Activated naive CD4-positive, alpha-beta T cell treated with anti-CD3 and anti-CD28 coated beads, Interleukin-2, amount 50 U/mL, for 24 hours (primary cell): ENCODE results near the gene FAM107A.
"Not testable (repeated sequence)": the region's sequence is repeated elsewhere in the genome, so short reads cannot be mapped to it uniquely, and the experiment has no call there.

Source experiments
- H3K27ac Mint-ChIP-seq: one replicate; pipeline ENCODE4 v1.8.0; 2021; ENCODE audit warnings: mild to moderate bottlenecking, mixed read lengths
- H3K27me3 Mint-ChIP-seq: one replicate; pipeline ENCODE4 v1.8.0; 2021; ENCODE audit warnings: mixed read lengths
- H3K36me3 Mint-ChIP-seq: one replicate; pipeline ENCODE4 v1.8.0; 2021; ENCODE audit warnings: mixed read lengths
- H3K4me1 Mint-ChIP-seq: one replicate; pipeline ENCODE4 v1.8.0; 2021; ENCODE audit warnings: mixed read lengths
- H3K4me3 Mint-ChIP-seq: one replicate; pipeline ENCODE4 v1.8.0; 2021; ENCODE audit warnings: mild to moderate bottlenecking, mixed read lengths
- H3K9me3 Mint-ChIP-seq: one replicate; pipeline ENCODE4 v1.8.0; 2021; ENCODE audit warnings: mixed read lengths

The FAM107A gene

DNA sequence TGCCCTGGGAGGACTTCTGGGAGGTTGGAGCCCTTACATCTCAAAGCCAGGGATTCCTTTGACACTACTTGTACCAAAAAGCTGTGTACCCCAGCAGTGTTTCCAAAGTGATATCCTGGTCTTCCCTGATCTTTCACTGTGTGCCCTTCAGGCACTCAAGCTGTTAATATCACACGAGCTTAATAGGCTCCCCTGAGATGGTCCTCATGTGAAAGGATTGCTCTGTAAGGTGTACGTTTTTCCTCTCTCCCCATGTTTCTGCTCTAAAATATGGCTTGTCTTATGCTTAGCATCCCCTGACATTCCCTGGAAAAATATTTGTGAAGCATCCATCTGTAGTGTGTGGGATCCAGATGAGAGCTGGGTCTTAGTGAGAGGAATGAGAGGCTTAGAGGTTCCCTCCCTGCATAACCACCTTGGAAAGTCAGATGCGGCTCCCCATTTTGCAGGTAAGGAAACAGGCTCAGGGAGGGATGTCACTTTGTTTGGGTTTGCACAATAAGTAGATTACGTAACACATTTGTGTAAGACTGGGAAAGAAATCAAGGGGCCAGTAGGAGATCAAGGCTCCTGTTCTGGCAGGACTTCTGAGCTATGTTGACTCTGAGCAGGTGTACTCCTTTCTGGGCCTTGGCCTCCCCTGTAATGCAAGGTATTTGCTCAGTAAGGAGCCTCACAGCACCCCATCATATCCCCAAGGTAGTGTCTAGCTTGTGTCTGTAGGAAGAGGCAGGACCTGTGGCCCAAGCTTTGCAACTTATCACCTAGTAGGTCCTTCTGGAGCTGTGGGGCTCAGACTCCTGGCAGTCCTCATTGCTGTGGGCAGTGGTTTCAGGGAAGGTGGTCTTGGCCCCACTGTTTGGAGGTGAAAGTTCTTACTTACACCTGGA, 39.5 kb downstream of the FAM107A start:
- Mint-ChIP-seq H3K27me3 (no peaks in the 10 kb centered on the region), H3K4me1 (peaks cover 6% of the 10 kb centered on the region), H3K4me3 (no peak overlapping the region), H3K27ac (no peak overlapping the region), H3K9me3 (no peaks in the 10 kb centered on the region), H3K36me3 (no peaks in the 10 kb centered on the region)

GRCh38 chr3:58536501-58537411, 40.4 kb downstream of the FAM107A start, which contains the start of gene ACOX2:
Gene ACOX2 (minus strand): TSS chr3:58537190. CDS start chr3:58535106, 2,084 bp downstream.
- H3K4me1 Mint-ChIP-seq = peaks cover 13% of the 10 kb centered on the region
- H3K4me3 Mint-ChIP-seq = no peak within 1 kb of the TSS
- H3K36me3 Mint-ChIP-seq = no peaks in the 10 kb centered on the region
- H3K9me3 Mint-ChIP-seq = no peaks in the 10 kb centered on the region
- no peak within 1 kb of the TSS for H3K27ac Mint-ChIP-seq
- H3K27me3 Mint-ChIP-seq = no peaks in the 10 kb centered on the region

- Mint-ChIP-seq H3K4me3 (no peak overlapping the region), H3K36me3 (no peaks in the 10 kb centered on the region), H3K27me3 (no peaks in the 10 kb centered on the region), H3K9me3 (no peaks in the 10 kb centered on the region), H3K4me1 (peaks cover 13% of the 10 kb centered on the region), H3K27ac (no peak overlapping the region)
Measured at GRCh38 chr3:58535531-58536500, 41.4 kb downstream of the FAM107A start.

DNA sequence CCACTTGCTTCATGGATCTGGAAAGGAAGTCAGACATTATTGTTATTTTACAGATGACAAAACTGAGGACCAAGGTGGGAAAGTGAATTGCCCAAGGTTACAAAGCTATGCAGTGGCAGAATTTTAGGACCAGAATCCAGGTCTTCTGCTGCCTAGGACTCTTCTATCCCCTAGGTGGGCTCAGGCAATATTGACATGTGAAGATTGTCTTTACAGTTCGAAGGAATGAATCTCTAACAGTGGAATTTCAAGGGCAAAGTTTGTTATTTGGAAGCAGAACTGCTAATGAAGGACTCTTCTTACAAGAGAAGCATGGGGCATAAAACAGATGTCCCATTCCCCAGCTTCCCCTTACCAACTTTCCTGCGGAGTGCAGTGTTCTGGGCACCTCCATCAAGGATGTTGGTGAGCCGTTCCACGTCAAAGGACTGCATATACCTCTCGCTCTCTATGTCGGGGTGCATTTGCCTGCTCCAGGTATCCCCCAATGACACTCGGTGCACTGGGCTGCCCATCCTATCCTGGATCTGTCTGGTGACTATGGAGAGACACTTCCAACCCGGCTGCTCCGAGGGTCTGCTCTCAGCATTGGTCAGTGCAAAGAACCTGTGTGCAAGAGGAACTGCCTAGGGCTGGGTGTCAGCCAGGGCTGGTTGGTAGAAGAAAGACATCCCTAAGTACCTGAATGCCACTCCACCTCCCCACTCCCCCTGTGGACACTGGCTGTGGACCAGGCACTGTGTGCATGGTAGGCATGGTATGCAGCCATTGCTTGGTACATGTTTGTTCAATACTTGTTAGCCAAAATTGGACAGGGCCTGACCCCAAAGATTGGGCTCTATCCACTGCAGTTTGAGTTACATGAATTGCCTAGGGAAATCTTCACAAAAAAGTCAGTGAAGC, 42.3 kb downstream of the FAM107A start:
- Mint-ChIP-seq H3K4me3 (no peak overlapping the region), H3K27ac (no peak overlapping the region), H3K27me3 (no peaks in the 10 kb centered on the region), H3K9me3 (no peaks in the 10 kb centered on the region), H3K4me1 (peaks cover 13% of the 10 kb centered on the region), H3K36me3 (no peaks in the 10 kb centered on the region)

- H3K4me1 Mint-ChIP-seq = peaks cover 13% of the 10 kb centered on the region
- no peaks in the 10 kb centered on the region for H3K9me3 Mint-ChIP-seq
- no peaks in the 10 kb centered on the region for H3K36me3 Mint-ChIP-seq
- no peak overlapping the region for H3K4me3 Mint-ChIP-seq
- H3K27ac Mint-ChIP-seq = no peak overlapping the region
- no peaks in the 10 kb centered on the region for H3K27me3 Mint-ChIP-seq
Measured at GRCh38 chr3:58532794-58533220, 44.4 kb downstream of the FAM107A start.

GRCh38 chr3:58531956-58532355, 45.2 kb downstream of the FAM107A start:
- Mint-ChIP-seq H3K27me3 (no peaks in the 10 kb centered on the region), H3K27ac (no peak overlapping the region), H3K4me1 (peaks cover 13% of the 10 kb centered on the region)

GRCh38 chr3:58531555-58531954, 45.6 kb downstream of the FAM107A start:
- no peaks in the 10 kb centered on the region for H3K27me3 Mint-ChIP-seq
- H3K4me1 Mint-ChIP-seq = peaks cover 13% of the 10 kb centered on the region
- H3K9me3 Mint-ChIP-seq = no peaks in the 10 kb centered on the region
- H3K36me3 Mint-ChIP-seq = no peaks in the 10 kb centered on the region
- H3K27ac Mint-ChIP-seq = no peak overlapping the region
- H3K4me3 Mint-ChIP-seq = no peak overlapping the region

More at GRCh38 chr3:58531956-58532355, 45.2 kb downstream of the FAM107A start:
- Mint-ChIP-seq H3K36me3 (no peaks in the 10 kb centered on the region), H3K9me3 (no peaks in the 10 kb centered on the region), H3K4me3 (no peak overlapping the region)

DNA sequence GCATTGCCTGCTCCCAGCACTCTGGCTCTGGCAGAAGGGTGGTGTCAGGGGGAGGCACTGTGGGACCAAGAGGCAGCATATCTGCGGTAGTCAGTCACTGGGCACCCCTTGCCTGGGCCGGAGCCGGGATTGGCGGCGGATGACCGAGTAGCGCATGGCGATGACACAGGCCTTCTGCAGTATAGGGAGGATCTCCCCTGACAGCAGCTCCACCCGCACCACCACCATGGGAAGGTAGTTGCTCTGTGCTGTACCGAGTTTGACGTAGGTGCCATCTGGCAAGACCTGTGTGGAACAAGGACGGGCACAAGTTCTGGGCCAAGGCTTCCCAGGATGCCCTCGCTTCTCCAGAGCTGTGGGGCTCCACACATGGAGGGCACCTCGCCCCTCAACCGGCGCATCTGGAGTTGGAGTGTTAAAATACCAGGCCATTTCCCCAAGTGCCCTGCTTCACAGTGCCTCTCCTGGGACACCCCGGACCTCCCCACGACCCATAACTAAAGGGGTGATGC, 46.8 kb downstream of the FAM107A start:
- Mint-ChIP-seq H3K4me1 (peaks cover 13% of the 10 kb centered on the region), H3K27ac (no peak overlapping the region), H3K9me3 (no peaks in the 10 kb centered on the region), H3K36me3 (no peaks in the 10 kb centered on the region), H3K4me3 (no peak overlapping the region), H3K27me3 (no peaks in the 10 kb centered on the region)

DNA sequence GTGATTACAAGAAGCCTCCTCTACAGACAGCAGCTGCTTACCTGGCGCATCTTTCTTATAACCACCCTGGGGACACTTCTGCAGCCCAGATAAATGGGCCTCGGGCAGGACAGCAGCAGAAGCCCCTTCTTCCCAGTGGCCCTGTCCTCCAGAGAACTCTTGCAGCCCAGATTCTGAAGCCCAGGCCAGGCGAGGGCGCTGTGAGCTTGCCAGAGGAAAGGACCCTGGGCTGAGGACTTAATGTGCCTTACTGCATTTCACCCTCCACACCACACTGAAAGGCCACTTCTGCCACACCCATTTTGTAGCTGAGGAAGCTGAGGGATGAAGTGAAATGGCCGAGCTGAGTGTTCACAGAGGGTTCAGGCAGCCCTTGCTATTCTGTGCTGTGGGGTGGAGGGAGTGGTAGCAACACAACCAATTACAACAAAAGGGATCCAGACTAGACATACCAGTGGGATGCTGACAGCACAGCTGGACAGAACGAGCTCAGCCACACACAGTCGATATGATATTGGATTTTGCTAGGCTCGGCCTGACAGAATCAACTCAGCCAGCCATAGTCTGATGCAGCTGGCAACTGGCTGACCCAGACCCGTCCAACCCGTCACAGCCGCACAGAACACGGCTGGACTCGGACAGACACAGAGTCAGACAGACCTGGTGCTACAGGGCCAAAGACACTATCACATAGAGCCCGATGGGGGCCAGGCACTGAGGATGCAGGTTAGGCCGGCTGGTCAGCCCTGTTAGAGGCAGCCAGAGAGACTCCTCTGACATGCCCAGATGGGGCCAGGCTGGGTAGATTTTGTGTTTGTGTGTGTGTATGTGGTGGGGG, 47.5 kb downstream of the FAM107A start:
- Mint-ChIP-seq H3K9me3 (no peaks in the 10 kb centered on the region), H3K4me1 (peaks cover 13% of the 10 kb centered on the region), H3K27ac (no peak overlapping the region), H3K4me3 (no peak overlapping the region), H3K27me3 (no peaks in the 10 kb centered on the region), H3K36me3 (no peaks in the 10 kb centered on the region)

GRCh38 chr3:58528629-58529028, 48.6 kb downstream of the FAM107A start:
- Mint-ChIP-seq H3K36me3 (no peaks in the 10 kb centered on the region), H3K27me3 (no peaks in the 10 kb centered on the region), H3K4me3 (no peak overlapping the region), H3K9me3 (no peaks in the 10 kb centered on the region), H3K4me1 (peaks cover 13% of the 10 kb centered on the region), H3K27ac (no peak overlapping the region)

DNA sequence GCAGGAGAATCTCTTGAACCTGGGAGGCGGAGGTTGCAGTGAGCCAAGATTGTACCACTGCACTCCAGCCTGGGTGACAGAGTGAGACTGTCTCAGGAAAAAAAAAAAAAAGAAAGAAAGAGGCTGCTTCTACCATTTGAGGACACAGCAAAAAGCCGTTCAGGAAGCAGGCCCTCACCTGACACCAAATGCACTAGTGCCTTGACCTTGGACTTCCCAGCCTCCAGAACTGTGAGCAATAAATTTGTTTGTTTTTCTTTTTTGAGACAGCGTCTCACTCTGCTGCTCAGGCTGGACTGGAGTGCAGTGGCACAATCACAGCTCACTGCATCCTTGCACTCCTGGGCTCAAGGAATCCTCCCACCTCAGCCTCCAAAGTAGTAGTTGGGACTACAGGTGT, 49.8 kb downstream of the FAM107A start:
- not testable (repeated sequence) for H3K4me3 Mint-ChIP-seq, H3K36me3 Mint-ChIP-seq, H3K27ac Mint-ChIP-seq, H3K27me3 Mint-ChIP-seq, H3K9me3 Mint-ChIP-seq, H3K4me1 Mint-ChIP-seq

DNA sequence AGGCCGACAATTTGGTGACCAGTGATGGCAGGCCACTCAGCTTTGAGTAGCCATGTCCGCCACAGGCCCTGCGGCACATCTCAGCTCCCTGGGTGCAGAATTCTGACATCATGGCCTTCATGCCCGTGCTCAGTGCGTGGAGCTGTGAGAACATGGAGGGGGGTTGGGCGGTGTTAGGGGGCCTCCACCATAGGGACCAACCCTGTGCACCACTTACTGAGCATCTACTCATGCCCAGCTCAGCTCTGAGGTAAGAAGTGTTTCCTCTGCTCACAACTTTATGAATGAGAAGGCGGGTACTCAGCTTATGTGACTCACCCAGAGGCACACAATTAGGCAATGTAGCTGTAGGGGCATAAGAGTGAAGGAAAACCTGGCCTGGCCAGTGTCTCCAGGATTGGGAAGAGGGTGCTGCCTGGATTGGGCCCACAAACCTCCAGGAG, 50.7 kb downstream of the FAM107A start:
- Mint-ChIP-seq H3K9me3 (no peaks in the 10 kb centered on the region), H3K27ac (no peak overlapping the region), H3K27me3 (no peaks in the 10 kb centered on the region), H3K4me3 (no peak overlapping the region), H3K4me1 (no peaks in the 10 kb centered on the region), H3K36me3 (no peaks in the 10 kb centered on the region)

GRCh38 chr3:58524326-58524888, 52.8 kb downstream of the FAM107A start:
- Mint-ChIP-seq H3K9me3 (no peaks in the 10 kb centered on the region), H3K27ac (no peak overlapping the region), H3K4me3 (no peak overlapping the region), H3K36me3 (no peaks in the 10 kb centered on the region), H3K27me3 (no peaks in the 10 kb centered on the region), H3K4me1 (no peaks in the 10 kb centered on the region)
